ENCODE measurements around the gene FSTL4.
"Not testable (repeated sequence)": the region's sequence is repeated elsewhere in the genome, so short reads cannot be mapped to it uniquely, and the experiment has no call there.

FSTL4 gene

DNA sequence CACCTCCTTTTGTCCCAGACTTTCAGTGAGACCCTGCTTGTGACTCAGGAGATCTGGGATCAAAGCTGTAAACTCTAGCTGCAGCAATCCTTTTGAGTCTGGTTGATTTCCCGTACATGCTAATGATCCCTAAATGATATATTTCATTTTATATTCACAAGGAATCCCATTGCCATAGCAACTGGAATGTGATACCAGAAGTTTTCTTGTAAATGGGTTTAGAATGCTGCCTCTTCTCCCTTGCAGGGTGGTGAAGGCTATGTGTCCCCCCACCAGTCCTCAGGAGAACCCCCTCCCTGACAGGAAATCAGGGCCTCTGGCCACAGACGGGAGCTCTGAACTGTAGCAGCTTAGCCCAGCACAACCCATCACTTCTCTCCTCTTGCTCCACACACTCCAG is 215.0 kb downstream of the FSTL4 start:
- H3K9me3 Mint-ChIP-seq, result no peaks in the 10 kb centered on the region
- no peak overlapping the region for H3K27ac Mint-ChIP-seq
- H3K36me3 Mint-ChIP-seq (ENCODE audit: low read depth), result no peaks in the 10 kb centered on the region
- H3K27me3 Mint-ChIP-seq (ENCODE audit: low read depth), result no peaks in the 10 kb centered on the region
- no peak overlapping the region for H3K4me3 Mint-ChIP-seq
- peaks cover 9% of the 10 kb centered on the region for H3K4me1 Mint-ChIP-seq (ENCODE audit: low read depth)

DNA sequence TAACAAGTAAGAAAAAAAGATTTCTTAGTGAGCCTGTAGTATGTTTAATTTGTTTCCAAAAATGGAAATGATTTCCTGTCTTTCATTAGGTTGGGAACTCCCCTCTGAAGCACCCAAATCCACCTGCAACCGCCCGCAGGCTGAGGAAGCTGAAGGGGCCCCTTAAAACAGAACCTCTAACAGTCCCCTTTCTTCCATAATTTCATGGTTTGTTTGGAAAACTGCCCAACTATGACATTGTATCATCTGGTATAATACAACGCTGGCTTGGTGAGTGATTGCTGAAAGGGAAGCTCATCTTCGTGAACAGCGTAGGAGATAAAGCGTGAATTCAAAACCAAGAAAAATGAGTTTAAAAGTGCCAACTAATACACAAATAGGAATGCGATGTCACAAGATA is 215.5 kb downstream of the FSTL4 start:
- Mint-ChIP-seq H3K27ac (no peak overlapping the region), H3K4me3 (no peak overlapping the region), H3K4me1 (ENCODE audit: low read depth) (peaks cover 9% of the 10 kb centered on the region), H3K36me3 (ENCODE audit: low read depth) (no peaks in the 10 kb centered on the region), H3K27me3 (ENCODE audit: low read depth) (no peaks in the 10 kb centered on the region), H3K9me3 (no peaks in the 10 kb centered on the region)

DNA sequence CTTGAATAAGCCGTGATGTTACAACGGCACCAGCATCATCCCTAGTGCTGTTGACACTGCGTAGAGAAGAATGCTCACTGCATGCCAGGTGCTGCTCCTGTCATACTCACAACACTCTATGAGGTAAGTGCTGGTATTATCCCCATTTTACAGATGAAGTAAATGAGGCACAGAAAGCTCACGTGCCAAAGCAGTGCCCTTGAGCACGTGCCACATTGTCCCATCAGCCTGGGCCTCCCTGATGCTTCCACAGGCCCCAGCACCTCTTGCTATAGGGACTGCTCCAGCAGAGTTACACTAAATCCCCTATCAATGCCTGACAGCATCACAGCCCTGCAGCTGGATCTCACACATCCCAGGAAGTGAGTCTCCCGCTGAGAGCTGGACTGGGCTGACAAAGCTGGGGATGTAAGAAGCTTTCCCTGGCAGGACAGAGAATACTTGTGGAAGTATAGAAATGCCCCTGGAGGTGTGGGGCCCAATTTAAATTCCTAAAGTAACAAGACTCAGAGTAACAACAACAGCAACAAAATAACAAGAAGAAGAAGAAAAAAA is 216.1 kb downstream of the FSTL4 start:
- H3K9me3 Mint-ChIP-seq, result no peaks in the 10 kb centered on the region

GRCh38 chr5:133395207-133395606 is 217.1 kb downstream of the FSTL4 start:
- not testable (repeated sequence) for H3K4me3 Mint-ChIP-seq; H3K9me3 Mint-ChIP-seq; H3K27me3 Mint-ChIP-seq (ENCODE audit: low read depth); H3K36me3 Mint-ChIP-seq (ENCODE audit: low read depth); H3K4me1 Mint-ChIP-seq (ENCODE audit: low read depth); H3K27ac Mint-ChIP-seq

More for the DNA sequence above, 216.1 kb downstream of the FSTL4 start:
- Mint-ChIP-seq H3K27me3 (ENCODE audit: low read depth) (no peaks in the 10 kb centered on the region), H3K27ac (no peak overlapping the region), H3K36me3 (ENCODE audit: low read depth) (no peaks in the 10 kb centered on the region), H3K4me1 (ENCODE audit: low read depth) (peaks cover 9% of the 10 kb centered on the region), H3K4me3 (no peak overlapping the region)

DNA sequence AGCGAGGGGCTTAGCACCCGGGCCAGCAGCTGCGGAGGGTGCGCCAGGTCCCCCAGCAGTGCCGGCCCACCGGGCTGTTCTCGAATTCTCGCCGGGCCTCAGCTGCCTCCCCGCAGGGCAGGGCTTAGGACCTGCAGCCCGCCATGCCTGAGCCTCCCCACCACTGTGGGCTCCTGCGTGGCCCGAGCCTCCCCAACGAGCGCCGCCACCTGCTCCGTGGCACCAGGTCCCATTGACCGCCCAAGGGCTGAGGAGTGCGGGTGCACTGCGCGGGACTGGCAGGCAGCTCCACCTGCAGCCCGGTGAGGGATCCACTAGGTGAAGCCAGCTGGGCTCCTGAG is 217.9 kb downstream of the FSTL4 start:
- H3K4me1 Mint-ChIP-seq (ENCODE audit: low read depth); H3K27ac Mint-ChIP-seq; H3K36me3 Mint-ChIP-seq (ENCODE audit: low read depth); H3K4me3 Mint-ChIP-seq; H3K9me3 Mint-ChIP-seq; H3K27me3 Mint-ChIP-seq (ENCODE audit: low read depth): not testable (repeated sequence)

- no peak overlapping the region for H3K27ac Mint-ChIP-seq
- no peaks in the 10 kb centered on the region for H3K9me3 Mint-ChIP-seq
- no peak overlapping the region for H3K4me3 Mint-ChIP-seq
- no peaks in the 10 kb centered on the region for H3K36me3 Mint-ChIP-seq (ENCODE audit: low read depth)
- H3K4me1 Mint-ChIP-seq (ENCODE audit: low read depth), result peaks cover 8% of the 10 kb centered on the region
- H3K27me3 Mint-ChIP-seq (ENCODE audit: low read depth), result peaks cover 8% of the 10 kb centered on the region
Observed at GRCh38 chr5:133393776-133394476, 218.4 kb downstream of the FSTL4 start.

DNA sequence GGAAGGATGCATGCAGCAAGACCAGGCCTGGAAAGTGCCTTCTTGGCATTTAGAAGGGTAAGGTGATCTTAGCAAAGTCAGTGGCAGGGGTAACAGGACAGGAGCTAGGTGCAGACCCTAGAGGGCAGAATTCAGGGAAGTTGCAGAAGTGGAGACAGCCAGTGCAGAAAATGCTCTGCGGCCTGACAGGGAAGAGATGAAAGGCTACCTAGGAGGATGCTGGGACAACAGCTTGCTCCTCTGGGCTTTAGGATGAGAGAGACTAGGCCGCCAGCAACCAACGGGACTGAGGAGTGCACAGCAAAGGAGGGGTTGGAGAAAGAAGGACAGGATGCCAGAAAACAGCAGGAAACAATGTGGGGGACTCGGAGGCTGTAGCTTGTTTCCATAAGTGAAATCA is 219.9 kb downstream of the FSTL4 start:
- no peak overlapping the region for H3K4me3 Mint-ChIP-seq
- no peak overlapping the region for H3K27ac Mint-ChIP-seq
- H3K9me3 Mint-ChIP-seq, result no peaks in the 10 kb centered on the region
- peaks cover 17% of the 10 kb centered on the region for H3K27me3 Mint-ChIP-seq (ENCODE audit: low read depth)
- no peaks in the 10 kb centered on the region for H3K36me3 Mint-ChIP-seq (ENCODE audit: low read depth)
- peaks cover 3% of the 10 kb centered on the region for H3K4me1 Mint-ChIP-seq (ENCODE audit: low read depth)

- no peak overlapping the region for H3K27ac Mint-ChIP-seq
Observed at GRCh38 chr5:133391354-133392136, 220.8 kb downstream of the FSTL4 start.

DNA sequence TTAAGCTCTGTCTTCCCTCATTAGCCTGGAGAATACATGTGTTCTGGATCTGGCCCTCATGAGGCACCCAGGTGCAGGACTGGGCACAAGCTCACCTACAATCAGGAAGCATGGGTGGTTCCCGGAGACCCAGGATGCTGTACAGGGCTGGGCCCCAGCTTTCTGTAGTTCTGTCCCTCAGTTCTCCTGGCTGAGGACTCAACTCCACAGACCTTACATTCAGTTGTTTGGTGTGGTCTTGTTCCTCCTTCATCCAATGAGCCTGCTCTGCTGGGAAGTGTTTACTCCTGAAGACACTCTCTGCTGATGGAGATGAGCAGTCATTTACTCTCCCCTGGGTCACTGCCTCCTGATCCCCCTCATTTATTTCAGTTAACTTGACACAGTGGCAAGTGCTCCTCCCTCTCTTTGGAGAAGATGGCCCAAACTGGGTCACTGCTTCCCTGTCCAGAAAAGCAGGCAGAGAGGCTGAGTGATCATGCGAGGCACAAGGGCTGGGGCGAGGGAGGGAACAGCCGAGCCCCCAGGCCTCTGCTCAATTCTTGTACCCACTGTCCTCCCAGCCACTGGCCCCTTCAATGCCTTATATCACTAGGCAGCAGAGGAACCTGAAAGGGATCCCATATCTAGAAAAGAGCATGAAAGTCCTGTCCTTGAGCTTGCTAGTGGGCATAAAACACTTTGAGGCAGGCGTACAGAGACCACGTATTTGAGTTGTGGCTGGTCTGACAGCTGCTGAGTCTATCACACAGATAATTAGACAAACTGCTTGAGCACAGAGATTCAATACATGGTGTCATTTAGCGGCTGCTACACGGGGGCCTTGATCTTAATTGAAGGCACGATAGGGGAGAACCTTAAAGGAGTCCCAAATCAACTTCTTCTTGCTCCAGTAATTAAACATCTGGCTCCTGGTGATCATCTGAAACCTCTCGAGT is 221.7 kb downstream of the FSTL4 start:
- Mint-ChIP-seq H3K4me1 (ENCODE audit: low read depth) (no peaks in the 10 kb centered on the region), H3K27ac (no peak overlapping the region), H3K27me3 (ENCODE audit: low read depth) (peaks cover 20% of the 10 kb centered on the region), H3K9me3 (no peaks in the 10 kb centered on the region), H3K4me3 (no peak overlapping the region), H3K36me3 (ENCODE audit: low read depth) (no peaks in the 10 kb centered on the region)

More at GRCh38 chr5:133391354-133392136, 220.8 kb downstream of the FSTL4 start:
- no peak overlapping the region for H3K4me3 Mint-ChIP-seq
- H3K36me3 Mint-ChIP-seq (ENCODE audit: low read depth), result no peaks in the 10 kb centered on the region
- H3K4me1 Mint-ChIP-seq (ENCODE audit: low read depth), result peaks cover 2% of the 10 kb centered on the region
- H3K9me3 Mint-ChIP-seq, result no peaks in the 10 kb centered on the region
- H3K27me3 Mint-ChIP-seq (ENCODE audit: low read depth), result peaks cover 18% of the 10 kb centered on the region

- Mint-ChIP-seq H3K4me3 (no peak overlapping the region), H3K4me1 (ENCODE audit: low read depth) (no peaks in the 10 kb centered on the region), H3K36me3 (ENCODE audit: low read depth) (no peaks in the 10 kb centered on the region), H3K9me3 (no peaks in the 10 kb centered on the region), H3K27ac (no peak overlapping the region), H3K27me3 (ENCODE audit: low read depth) (peaks cover 21% of the 10 kb centered on the region)
Observed at GRCh38 chr5:133389066-133389590, 223.2 kb downstream of the FSTL4 start.

DNA sequence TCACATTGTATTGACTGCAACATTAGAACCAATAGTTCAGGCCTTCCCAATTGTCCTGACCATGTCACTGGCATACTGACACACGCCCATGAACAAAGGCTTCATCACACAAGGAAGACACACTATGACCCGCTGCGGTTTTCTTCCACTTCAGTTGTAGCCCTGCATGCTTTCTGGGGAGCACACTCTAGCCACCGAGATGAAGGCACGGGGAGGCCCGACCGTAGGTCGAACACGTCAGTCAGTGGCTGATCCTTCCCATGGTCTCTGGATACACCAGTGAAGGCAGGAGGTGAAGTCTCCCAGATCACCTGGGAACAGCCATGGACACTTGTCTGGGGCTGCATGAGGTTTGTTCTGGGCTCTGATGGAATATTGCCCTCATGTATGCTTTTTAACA is 224.7 kb downstream of the FSTL4 start:
- no peaks in the 10 kb centered on the region for H3K9me3 Mint-ChIP-seq
- no peak overlapping the region for H3K27ac Mint-ChIP-seq
- H3K27me3 Mint-ChIP-seq (ENCODE audit: low read depth), result peaks cover 21% of the 10 kb centered on the region
- no peaks in the 10 kb centered on the region for H3K4me1 Mint-ChIP-seq (ENCODE audit: low read depth)
- H3K4me3 Mint-ChIP-seq, result no peak overlapping the region
- H3K36me3 Mint-ChIP-seq (ENCODE audit: low read depth), result no peaks in the 10 kb centered on the region

DNA sequence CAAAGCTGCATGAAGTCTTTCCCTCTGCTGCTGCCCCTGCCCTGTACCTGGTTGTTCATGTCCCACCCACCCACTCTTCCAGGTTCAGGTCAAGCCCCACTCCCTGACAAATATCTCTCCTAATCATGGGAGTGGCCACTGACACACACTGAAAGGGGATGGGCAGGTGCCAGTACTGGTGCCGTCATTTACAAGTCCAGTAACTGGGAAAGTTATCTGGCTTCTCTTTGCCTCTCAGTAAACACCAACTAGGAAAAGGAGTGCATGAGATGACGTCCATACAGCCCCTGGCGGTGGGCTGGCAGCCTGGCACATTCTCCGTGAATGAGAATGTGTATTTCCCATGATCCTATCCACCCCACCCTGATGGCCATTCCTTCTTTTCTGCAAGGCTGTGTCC is 225.2 kb downstream of the FSTL4 start:
- Mint-ChIP-seq H3K9me3 (no peaks in the 10 kb centered on the region), H3K27ac (no peak overlapping the region), H3K4me3 (no peak overlapping the region), H3K4me1 (ENCODE audit: low read depth) (no peaks in the 10 kb centered on the region), H3K27me3 (ENCODE audit: low read depth) (peaks cover 21% of the 10 kb centered on the region), H3K36me3 (ENCODE audit: low read depth) (no peaks in the 10 kb centered on the region)

- H3K27me3 Mint-ChIP-seq (ENCODE audit: low read depth), result peaks cover 21% of the 10 kb centered on the region
- H3K4me3 Mint-ChIP-seq, result no peak overlapping the region
- no peaks in the 10 kb centered on the region for H3K9me3 Mint-ChIP-seq
- H3K36me3 Mint-ChIP-seq (ENCODE audit: low read depth), result no peaks in the 10 kb centered on the region
- no peak overlapping the region for H3K27ac Mint-ChIP-seq
- H3K4me1 Mint-ChIP-seq (ENCODE audit: low read depth), result no peaks in the 10 kb centered on the region
Observed at GRCh38 chr5:133386662-133387061, 225.7 kb downstream of the FSTL4 start.

- no peak overlapping the region for H3K4me3 Mint-ChIP-seq
- H3K27ac Mint-ChIP-seq, result no peak overlapping the region
- peaks cover 29% of the 10 kb centered on the region for H3K27me3 Mint-ChIP-seq (ENCODE audit: low read depth)
- no peaks in the 10 kb centered on the region for H3K36me3 Mint-ChIP-seq (ENCODE audit: low read depth)
- no peaks in the 10 kb centered on the region for H3K9me3 Mint-ChIP-seq
- H3K4me1 Mint-ChIP-seq (ENCODE audit: low read depth), result no peaks in the 10 kb centered on the region
Observed at GRCh38 chr5:133385346-133385745, 227.0 kb downstream of the FSTL4 start.

Measured in T-helper 1 cell treated with Interleukin-12 subunit alpha and Interleukin-12 subunit beta and Interleukin-4 antibody, amounts not matched to agents 30 μg/mL and 1 μg/mL, for 36 hours (primary cell).